AG04449 (cell line): Measurements from ENCODE around the gene MCTP1.

ENCODE experiments used
- CTCF ChIA-PET: fragments of 350-600 bp; formaldehyde crosslinking; extraction: SDS; loops from one replicate; lab custom pipeline; 2021; ENCODE audit warnings: antibody characterized with exemption; lab: Yijun Ruan, JAX
- POLR2A ChIA-PET: fragments of 400-600, 350-600 bp; formaldehyde crosslinking; extraction: SDS; loops from one replicate; lab custom pipeline; 2020; ENCODE audit warnings: antibody characterized with exemption, inconsistent platforms; lab: Yijun Ruan, JAX
- DNase-seq: peaks from one replicate; pipeline ENCODE4 v3.0.0-alpha.2; 2010; ENCODE audit warnings: low read depth, low spot score
- H3K4me3 ChIP-seq: 2 replicates; pipeline ENCODE4 v1.5.1; 2011; ENCODE audit warnings: low read depth, mild to moderate bottlenecking, control low read depth, low read length
- TF ChIP-seq, protein P1 (sequence below): IDR thresholded peaks from one replicate; pipeline ENCODE4 v1.5.1; 2011; ENCODE audit warnings: mild to moderate bottlenecking, moderate library complexity, low read length, control low read depth, inconsistent platforms; ENCODE audit not compliant: insufficient read depth; ENCODE audit errors: missing control alignments

MCTP1 gene

DNA sequence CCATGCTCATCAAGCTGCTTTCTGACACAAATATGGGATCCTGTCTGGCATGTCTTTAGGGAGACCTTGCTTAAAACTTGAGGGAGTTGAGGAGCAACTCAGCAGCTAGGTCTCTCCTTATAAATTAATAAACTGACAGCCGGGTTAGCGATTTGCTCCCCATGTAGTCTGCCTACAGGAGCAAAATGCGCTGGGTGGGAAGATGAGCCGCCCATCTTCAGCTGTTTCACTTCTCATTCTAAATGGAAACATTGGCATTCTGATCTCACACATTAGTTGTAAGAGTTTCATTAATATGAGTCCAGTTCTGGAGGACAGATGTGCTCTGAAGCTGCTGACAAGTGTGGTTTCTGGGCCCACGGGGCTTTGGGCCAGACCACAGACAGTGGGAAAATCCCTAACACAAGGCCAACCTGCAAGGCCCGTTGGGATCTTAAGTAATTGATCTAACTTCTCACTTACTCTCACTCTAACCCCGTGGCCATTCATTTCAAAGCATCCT is 197.0 kb downstream of the MCTP1 start:
- ChIA-PET POLR2A (no interaction called here), CTCF (no interaction called here)
- TF ChIP-seq, protein P1, sequence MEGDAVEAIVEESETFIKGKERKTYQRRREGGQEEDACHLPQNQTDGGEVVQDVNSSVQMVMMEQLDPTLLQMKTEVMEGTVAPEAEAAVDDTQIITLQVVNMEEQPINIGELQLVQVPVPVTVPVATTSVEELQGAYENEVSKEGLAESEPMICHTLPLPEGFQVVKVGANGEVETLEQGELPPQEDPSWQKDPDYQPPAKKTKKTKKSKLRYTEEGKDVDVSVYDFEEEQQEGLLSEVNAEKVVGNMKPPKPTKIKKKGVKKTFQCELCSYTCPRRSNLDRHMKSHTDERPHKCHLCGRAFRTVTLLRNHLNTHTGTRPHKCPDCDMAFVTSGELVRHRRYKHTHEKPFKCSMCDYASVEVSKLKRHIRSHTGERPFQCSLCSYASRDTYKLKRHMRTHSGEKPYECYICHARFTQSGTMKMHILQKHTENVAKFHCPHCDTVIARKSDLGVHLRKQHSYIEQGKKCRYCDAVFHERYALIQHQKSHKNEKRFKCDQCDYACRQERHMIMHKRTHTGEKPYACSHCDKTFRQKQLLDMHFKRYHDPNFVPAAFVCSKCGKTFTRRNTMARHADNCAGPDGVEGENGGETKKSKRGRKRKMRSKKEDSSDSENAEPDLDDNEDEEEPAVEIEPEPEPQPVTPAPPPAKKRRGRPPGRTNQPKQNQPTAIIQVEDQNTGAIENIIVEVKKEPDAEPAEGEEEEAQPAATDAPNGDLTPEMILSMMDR, result no peak
- H3K4me3 ChIP-seq, result no peak overlapping the region
- no peak for DNase-seq

DNA sequence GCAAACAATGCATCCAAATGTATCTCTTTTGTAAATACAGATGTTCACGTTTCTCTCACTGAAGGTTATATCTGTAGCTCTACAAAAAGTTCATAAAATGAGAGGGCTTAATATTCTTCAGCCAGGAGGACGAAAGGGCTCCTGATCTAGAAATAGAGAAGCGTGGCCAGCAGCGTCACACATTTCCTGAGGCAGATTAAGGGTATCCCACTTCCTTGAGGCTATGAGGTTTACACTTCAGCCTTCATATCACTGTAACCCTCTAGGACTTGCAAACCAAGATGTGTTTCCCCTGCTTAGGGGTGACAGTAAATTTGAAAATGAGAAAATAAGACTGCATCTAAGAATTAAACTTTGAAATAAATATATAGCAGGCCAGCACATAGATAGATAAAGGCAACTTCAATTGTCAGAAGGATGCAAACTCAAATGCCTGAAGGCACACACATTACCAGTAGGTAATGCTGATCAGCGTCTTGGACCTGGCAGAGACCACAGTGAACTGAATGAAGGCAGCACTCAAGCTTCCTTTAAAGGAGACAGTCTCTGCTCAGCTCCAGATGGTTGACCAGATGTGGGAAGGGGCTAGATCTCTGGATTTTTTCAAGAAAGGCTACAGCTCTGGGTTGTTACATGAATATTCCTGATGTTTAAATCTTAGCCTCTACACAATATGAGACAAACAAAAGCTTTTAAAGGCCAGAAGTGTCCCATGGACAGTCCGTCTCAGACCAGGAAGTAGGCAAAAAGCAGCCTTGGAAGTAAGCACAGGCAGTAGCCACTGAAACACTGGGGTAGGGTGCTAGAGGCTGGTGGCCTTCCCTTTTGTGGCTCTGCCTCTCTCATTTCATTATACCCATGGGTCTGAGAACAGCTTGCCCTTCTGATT is 197.7 kb downstream of the MCTP1 start:
- H3K4me3 ChIP-seq, result no peak overlapping the region
- TF ChIP-seq, protein P1, result no peak
- POLR2A ChIA-PET, result no interaction called here
- DNase-seq, result no peak
- CTCF ChIA-PET, result no interaction called here

DNA sequence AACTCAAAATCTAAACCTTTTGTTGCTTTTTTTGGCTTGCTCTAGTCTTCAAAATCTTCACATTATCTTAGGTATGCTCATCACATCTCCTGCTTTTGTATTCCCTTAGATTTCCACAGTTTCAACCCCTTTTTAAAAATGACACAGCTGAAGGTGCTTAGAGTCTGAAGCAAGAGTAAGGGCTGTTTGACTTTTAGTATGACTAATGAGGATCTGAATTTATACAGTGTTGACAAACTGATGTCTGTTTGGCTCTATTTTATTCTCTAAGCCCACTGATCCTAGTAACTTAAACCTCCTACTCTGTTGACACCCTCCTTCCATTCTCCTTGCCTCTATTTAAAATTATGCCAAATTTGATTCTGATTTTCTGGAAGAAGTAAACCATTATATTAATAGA is 200.1 kb downstream of the MCTP1 start:
- no peak for DNase-seq
- no peak overlapping the region for H3K4me3 ChIP-seq
- TF ChIP-seq, protein P1, result no peak
- POLR2A ChIA-PET, result no interaction called here
- CTCF ChIA-PET, result no interaction called here

DNA sequence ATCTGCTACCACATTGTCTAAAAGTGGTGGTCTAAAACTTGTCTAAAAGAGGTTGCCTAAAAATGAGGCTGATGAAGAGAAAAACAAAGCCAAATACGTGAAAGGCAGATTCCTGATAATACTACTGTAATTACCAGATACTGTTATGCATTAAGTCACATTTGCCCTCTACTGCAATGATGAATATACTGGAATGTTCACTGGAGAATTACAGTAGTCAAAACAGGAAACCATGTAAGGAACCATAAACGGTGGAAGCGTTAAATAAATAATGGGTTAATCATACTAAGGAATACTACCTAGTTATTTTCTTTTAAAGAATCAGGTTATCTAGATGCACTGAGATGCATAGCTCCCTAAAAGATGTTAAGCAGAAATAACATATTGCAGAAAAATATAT is 201.3 kb downstream of the MCTP1 start:
- ChIA-PET POLR2A (no interaction called here), CTCF (interaction anchor here (0.9 kb wide), 1 partner anchor 114 kb away, joined by 3 read pairs; no protein-coding TSS in a partner anchor)
- no peak for DNase-seq
- no peak overlapping the region for H3K4me3 ChIP-seq
- TF ChIP-seq, protein P1, result no peak

DNA sequence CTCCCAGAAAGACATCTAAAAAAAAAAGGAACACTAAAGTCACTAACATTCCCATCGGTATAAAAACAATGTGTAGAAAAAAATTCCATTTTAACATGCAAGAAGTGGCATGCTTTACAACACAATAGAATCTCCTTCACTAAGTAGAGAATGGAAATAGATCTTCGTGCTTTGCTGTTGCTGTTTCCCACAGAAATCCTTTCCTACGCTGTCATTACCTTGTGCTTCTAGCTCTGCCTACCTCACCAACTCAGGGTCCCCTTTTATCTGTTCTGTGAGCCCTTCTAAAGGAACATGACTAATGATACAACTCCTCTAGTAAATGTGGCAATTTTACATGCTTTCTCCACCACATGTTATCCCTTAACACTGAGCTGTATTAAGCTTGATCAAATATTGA is 202.9 kb downstream of the MCTP1 start:
- DNase-seq, result peak; percentile 5
- TF ChIP-seq, protein P1, result no peak
- CTCF ChIA-PET, result interaction anchor here (1.1 kb wide), 1 partner anchor 33 kb away, joined by 3 read pairs; no protein-coding TSS in a partner anchor
- H3K4me3 ChIP-seq, result no peak overlapping the region
- POLR2A ChIA-PET, result no interaction called here

DNA sequence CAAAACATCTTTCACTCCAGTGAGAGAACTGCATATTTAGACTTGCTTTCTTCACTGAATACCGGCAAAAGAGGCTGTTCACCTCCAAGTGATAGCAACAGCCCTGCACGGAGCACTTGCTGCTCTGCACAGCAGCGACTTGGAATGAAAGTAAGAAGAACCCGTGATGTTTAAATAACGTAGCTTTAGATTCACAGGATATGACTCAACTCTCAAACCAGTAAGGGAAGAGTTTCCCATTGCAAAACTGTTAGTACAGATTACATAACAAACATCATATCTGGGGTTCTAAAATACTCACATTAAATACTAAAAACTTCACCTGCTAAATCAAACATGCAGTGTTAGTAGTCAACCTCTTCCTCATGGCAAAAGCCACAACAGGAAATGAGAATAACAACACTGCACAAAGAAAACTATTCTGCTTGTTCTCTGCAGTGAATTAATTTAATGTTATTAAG is 203.4 kb downstream of the MCTP1 start:
- DNase-seq, result peak; percentile 64
- TF ChIP-seq, protein P1, result no peak
- CTCF ChIA-PET, result interaction anchor here (1.1 kb wide), 1 partner anchor 34 kb away, joined by 3 read pairs; no protein-coding TSS in a partner anchor
- H3K4me3 ChIP-seq, result no peak overlapping the region
- POLR2A ChIA-PET, result interaction anchor here (0.6 kb wide), 1 partner anchor 413 kb away, joined by 3 read pairs; no protein-coding TSS in a partner anchor
